ENCODE measurements around the gene LRRN4CL.
A peak's percentile ranks its signal among the peaks of the same experiment; 100 is the strongest.
"Not testable (repeated sequence)": the region's sequence is repeated elsewhere in the genome, so short reads cannot be mapped to it uniquely, and the experiment has no call there.

LRRN4CL gene

GRCh38 chr11:62666259-62666926, 22.9 kb downstream of the LRRN4CL start:
- DNase-seq = no peak

GRCh38 chr11:62665599-62666258, 23.6 kb downstream of the LRRN4CL start:
- H3K27me3 ChIP-seq (replicated peaks; ENCODE audit: control insufficient read depth, insufficient read depth, low read length, poor library complexity, severe bottlenecking) = no peaks in the 10 kb centered on the region
- DNase-seq = peak; percentile 39 to 58 (median 51)
- peak overlapping the region; percentile 68 for H3K27ac ChIP-seq (ENCODE audit: insufficient read depth, low read length, poor library complexity, severe bottlenecking)
- peaks cover 20% of the 10 kb centered on the region for H3K4me1 ChIP-seq (ENCODE audit: control insufficient read depth, insufficient read depth, low read length, poor library complexity, severe bottlenecking)
- H3K4me3 ChIP-seq (ENCODE audit: insufficient read depth, low read depth, low read length, poor library complexity, severe bottlenecking) = peak overlapping the region; percentile 75
- H3K36me3 ChIP-seq (ENCODE audit: control insufficient read depth, insufficient read depth, low read length) = peaks cover 22% of the 10 kb centered on the region
- H3K9me3 ChIP-seq (ENCODE audit: control insufficient read depth, low read length) = no peaks in the 10 kb centered on the region

More at GRCh38 chr11:62666259-62666926, 22.9 kb downstream of the LRRN4CL start:
- Histone ChIP-seq H3K4me3 (ENCODE audit: insufficient read depth, low read depth, low read length, poor library complexity, severe bottlenecking) (peak overlapping the region; percentile 75), H3K27ac (ENCODE audit: insufficient read depth, low read length, poor library complexity, severe bottlenecking) (peak overlapping the region; percentile 68), H3K9me3 (ENCODE audit: control insufficient read depth, low read length) (no peaks in the 10 kb centered on the region), H3K27me3 (replicated peaks; ENCODE audit: control insufficient read depth, insufficient read depth, low read length, poor library complexity, severe bottlenecking) (no peaks in the 10 kb centered on the region), H3K4me1 (ENCODE audit: control insufficient read depth, insufficient read depth, low read length, poor library complexity, severe bottlenecking) (peaks cover 20% of the 10 kb centered on the region), H3K36me3 (ENCODE audit: control insufficient read depth, insufficient read depth, low read length) (peaks cover 22% of the 10 kb centered on the region)

DNA sequence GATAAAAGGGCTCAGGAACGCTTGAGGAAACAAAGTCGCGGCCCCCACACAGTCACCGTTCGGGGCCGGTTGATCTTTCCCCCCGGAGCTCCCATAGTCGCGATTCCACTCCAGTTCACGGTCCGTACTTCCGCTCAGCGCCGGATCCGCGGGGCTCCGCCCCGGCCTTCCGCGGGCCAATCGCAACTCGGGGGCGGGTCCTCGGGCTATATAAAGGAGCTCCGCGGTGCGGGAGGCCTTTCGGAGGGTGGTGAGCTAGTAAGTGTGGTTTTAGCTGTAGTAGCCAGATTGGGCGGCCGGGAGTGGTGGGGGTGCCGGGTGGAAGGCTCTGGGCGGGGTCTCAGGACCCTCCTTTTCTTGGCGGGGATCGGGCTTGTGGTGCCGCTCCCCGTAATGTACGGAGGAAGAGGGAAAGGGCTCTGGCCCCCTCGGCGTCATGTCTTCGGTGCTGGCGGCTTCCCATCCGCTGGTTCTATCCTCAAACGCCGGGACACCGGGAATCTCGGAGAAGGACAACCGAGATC, 24.2 kb downstream of the LRRN4CL start, which contains the start of the genes C11orf98 and CSKMT:
C11orf98 (minus strand) TSS at position 136 of the 524 bp plus-strand sequence; CDS start at position 95, 41 bp downstream.
CSKMT (plus strand) TSS at position 238 of the 524 bp plus-strand sequence. CDS start 568 bp downstream, outside the sequence.
- Histone ChIP-seq H3K4me3 (ENCODE audit: insufficient read depth, low read depth, low read length, poor library complexity, severe bottlenecking) (peak within 1 kb of the TSS; percentile 75), H3K4me1 (ENCODE audit: control insufficient read depth, insufficient read depth, low read length, poor library complexity, severe bottlenecking) (peaks cover 20% of the 10 kb centered on the region), H3K9me3 (ENCODE audit: control insufficient read depth, low read length) (no peaks in the 10 kb centered on the region), H3K27ac (ENCODE audit: insufficient read depth, low read length, poor library complexity, severe bottlenecking) (peak within 1 kb of the TSS; percentile 68), H3K27me3 (replicated peaks; ENCODE audit: control insufficient read depth, insufficient read depth, low read length, poor library complexity, severe bottlenecking) (no peaks in the 10 kb centered on the region), H3K36me3 (ENCODE audit: control insufficient read depth, insufficient read depth, low read length) (peaks cover 22% of the 10 kb centered on the region)
- peak; percentile 91 to 93 (median 91) for DNase-seq

DNA sequence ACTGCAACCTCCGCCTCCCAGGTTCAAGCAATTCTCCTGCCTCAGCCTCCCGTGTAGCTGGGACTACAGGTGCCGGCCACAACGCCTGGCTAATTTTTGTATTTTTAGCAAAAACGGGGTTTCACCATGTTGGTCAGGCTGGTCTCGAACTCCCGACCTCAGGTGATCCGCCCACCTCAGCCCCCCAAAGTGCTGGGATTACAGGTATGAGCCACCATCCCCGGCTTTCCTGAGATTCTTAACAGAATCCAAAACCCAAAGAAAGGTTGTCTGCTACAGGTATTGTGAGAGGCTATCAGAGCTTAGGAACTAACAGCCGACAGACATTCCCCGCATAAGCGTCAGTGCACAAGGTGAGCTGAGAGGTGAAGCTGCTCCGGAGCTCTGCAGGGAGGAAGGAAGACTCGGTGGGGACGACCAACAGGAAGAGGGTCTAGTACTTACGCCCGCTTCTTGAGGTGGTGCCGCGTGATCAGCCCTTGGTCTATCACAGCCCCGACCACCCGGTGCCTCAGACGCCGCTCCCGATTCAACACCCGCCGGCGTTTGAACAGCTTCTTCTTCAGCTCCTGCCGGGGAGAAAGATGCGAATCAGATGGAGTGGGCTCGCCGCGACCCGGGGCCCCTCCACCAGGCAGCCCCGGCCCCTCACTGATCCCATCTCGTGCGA, 24.8 kb downstream of the LRRN4CL start:
- no peaks in the 10 kb centered on the region for H3K9me3 ChIP-seq (ENCODE audit: control insufficient read depth, low read length)
- peak in 2 of 3 donors; percentile 20 to 34 for DNase-seq
- peak overlapping the region; percentile 75 for H3K4me3 ChIP-seq (ENCODE audit: insufficient read depth, low read depth, low read length, poor library complexity, severe bottlenecking)
- H3K27me3 ChIP-seq (replicated peaks; ENCODE audit: control insufficient read depth, insufficient read depth, low read length, poor library complexity, severe bottlenecking) = no peaks in the 10 kb centered on the region
- H3K27ac ChIP-seq (ENCODE audit: insufficient read depth, low read length, poor library complexity, severe bottlenecking) = peak overlapping the region; percentile 68
- H3K36me3 ChIP-seq (ENCODE audit: control insufficient read depth, insufficient read depth, low read length) = peaks cover 22% of the 10 kb centered on the region
- H3K4me1 ChIP-seq (ENCODE audit: control insufficient read depth, insufficient read depth, low read length, poor library complexity, severe bottlenecking) = peaks cover 20% of the 10 kb centered on the region

DNA sequence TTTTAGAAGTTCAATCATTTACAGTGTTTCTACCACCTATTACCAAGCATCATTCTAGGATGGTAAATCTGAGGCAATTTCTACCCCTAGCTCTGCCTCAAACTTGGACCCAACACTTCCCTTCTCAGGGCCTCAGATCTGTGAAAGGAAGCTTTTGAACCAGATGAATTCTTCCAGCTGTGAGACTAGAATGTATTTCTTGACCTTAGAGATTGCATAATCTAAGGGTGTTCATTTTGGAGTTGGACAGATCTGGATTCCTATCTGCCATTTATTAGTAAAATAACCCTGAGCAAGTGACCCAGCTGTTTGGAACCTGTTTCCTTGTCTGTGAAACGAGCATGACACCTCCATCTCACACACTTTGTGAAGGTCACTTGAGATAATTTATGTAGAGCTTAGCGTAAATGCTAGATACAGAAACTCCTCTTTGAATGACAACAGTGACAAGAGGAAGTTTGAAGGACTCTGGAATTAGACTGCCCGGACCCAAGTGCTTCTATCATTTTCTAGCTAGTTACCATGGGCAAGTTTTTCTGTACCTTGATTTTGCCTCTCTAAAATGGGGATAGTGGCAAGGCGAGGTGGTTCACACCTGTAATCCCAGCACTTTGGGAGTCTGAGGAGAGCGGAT, 32.4 kb downstream of the LRRN4CL start:
- H3K4me3 ChIP-seq (ENCODE audit: insufficient read depth, low read depth, low read length, poor library complexity, severe bottlenecking) = no peak overlapping the region
- no peaks in the 10 kb centered on the region for H3K9me3 ChIP-seq (ENCODE audit: control insufficient read depth, low read length)
- DNase-seq = no peak
- peaks cover under 1% of the 10 kb centered on the region for H3K4me1 ChIP-seq (ENCODE audit: control insufficient read depth, insufficient read depth, low read length, poor library complexity, severe bottlenecking)
- H3K36me3 ChIP-seq (ENCODE audit: control insufficient read depth, insufficient read depth, low read length) = no peaks in the 10 kb centered on the region
- H3K27me3 ChIP-seq (replicated peaks; ENCODE audit: control insufficient read depth, insufficient read depth, low read length, poor library complexity, severe bottlenecking) = no peaks in the 10 kb centered on the region
- no peak overlapping the region for H3K27ac ChIP-seq (ENCODE audit: insufficient read depth, low read length, poor library complexity, severe bottlenecking)

GRCh38 chr11:62654297-62654696, 35.0 kb downstream of the LRRN4CL start:
- Histone ChIP-seq H3K4me3 (ENCODE audit: insufficient read depth, low read depth, low read length, poor library complexity, severe bottlenecking) (no peak overlapping the region), H3K36me3 (ENCODE audit: control insufficient read depth, insufficient read depth, low read length) (peaks cover 5% of the 10 kb centered on the region), H3K4me1 (ENCODE audit: control insufficient read depth, insufficient read depth, low read length, poor library complexity, severe bottlenecking) (peaks cover 4% of the 10 kb centered on the region), H3K27me3 (replicated peaks; ENCODE audit: control insufficient read depth, insufficient read depth, low read length, poor library complexity, severe bottlenecking) (no peaks in the 10 kb centered on the region), H3K27ac (ENCODE audit: insufficient read depth, low read length, poor library complexity, severe bottlenecking) (no peak overlapping the region), H3K9me3 (ENCODE audit: control insufficient read depth, low read length) (no peaks in the 10 kb centered on the region)
- DNase-seq = no peak

GRCh38 chr11:62652161-62653006, 36.9 kb downstream of the LRRN4CL start:
- Histone ChIP-seq H3K36me3 (ENCODE audit: control insufficient read depth, insufficient read depth, low read length) (peaks cover 12% of the 10 kb centered on the region), H3K27ac (ENCODE audit: insufficient read depth, low read length, poor library complexity, severe bottlenecking) (peak overlapping the region; percentile 93), H3K4me1 (ENCODE audit: control insufficient read depth, insufficient read depth, low read length, poor library complexity, severe bottlenecking) (peaks cover 4% of the 10 kb centered on the region), H3K27me3 (replicated peaks; ENCODE audit: control insufficient read depth, insufficient read depth, low read length, poor library complexity, severe bottlenecking) (no peaks in the 10 kb centered on the region), H3K9me3 (ENCODE audit: control insufficient read depth, low read length) (no peaks in the 10 kb centered on the region), H3K4me3 (ENCODE audit: insufficient read depth, low read depth, low read length, poor library complexity, severe bottlenecking) (peak overlapping the region; percentile 91)
- DNase-seq = peak in 2 of 3 donors; percentile 55 to 60

DNA sequence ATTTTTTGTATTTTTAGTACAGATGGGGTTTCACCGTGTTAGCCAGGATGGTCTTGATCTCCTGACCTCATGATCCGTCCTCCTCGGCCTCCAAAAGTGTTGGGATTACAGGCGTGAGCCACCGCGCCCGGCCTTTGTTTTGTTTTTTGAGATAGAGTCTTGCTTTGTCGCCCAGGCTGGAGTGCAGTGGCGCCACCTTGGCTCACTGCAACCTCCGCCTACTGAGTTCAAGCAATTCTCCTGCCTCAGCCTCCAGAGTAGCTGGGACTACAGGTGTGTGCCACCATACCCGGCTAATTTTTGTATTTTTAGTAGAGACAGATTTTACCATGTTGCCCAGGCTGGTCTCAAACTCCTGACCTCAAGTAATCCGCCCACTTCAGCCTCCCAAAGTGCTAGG, 39.0 kb downstream of the LRRN4CL start:
- H3K27ac ChIP-seq (ENCODE audit: insufficient read depth, low read length, poor library complexity, severe bottlenecking); H3K4me1 ChIP-seq (ENCODE audit: control insufficient read depth, insufficient read depth, low read length, poor library complexity, severe bottlenecking); H3K27me3 ChIP-seq (replicated peaks; ENCODE audit: control insufficient read depth, insufficient read depth, low read length, poor library complexity, severe bottlenecking); DNase-seq; H3K4me3 ChIP-seq (ENCODE audit: insufficient read depth, low read depth, low read length, poor library complexity, severe bottlenecking); H3K9me3 ChIP-seq (ENCODE audit: control insufficient read depth, low read length): not testable (repeated sequence)
- H3K36me3 ChIP-seq (ENCODE audit: control insufficient read depth, insufficient read depth, low read length) = peaks cover 12% of the 10 kb centered on the region

- H3K4me3 ChIP-seq (ENCODE audit: insufficient read depth, low read depth, low read length, poor library complexity, severe bottlenecking) = no peak overlapping the region
- H3K4me1 ChIP-seq (ENCODE audit: control insufficient read depth, insufficient read depth, low read length, poor library complexity, severe bottlenecking) = peaks cover 12% of the 10 kb centered on the region
Observed at GRCh38 chr11:62649486-62649885, 39.8 kb downstream of the LRRN4CL start.

More at GRCh38 chr11:62649486-62649885, 39.8 kb downstream of the LRRN4CL start:
- Histone ChIP-seq H3K27ac (ENCODE audit: insufficient read depth, low read length, poor library complexity, severe bottlenecking) (no peak overlapping the region), H3K9me3 (ENCODE audit: control insufficient read depth, low read length) (no peaks in the 10 kb centered on the region), H3K27me3 (replicated peaks; ENCODE audit: control insufficient read depth, insufficient read depth, low read length, poor library complexity, severe bottlenecking) (no peaks in the 10 kb centered on the region), H3K36me3 (ENCODE audit: control insufficient read depth, insufficient read depth, low read length) (peaks cover 13% of the 10 kb centered on the region)
- no peak for DNase-seq

Data from effector memory CD4-positive, alpha-beta T cell (primary cell).